GM18498 (cell line): ENCODE measurements around the gene ACBD3.
"Not testable (repeated sequence)": the region's sequence is repeated elsewhere in the genome, so short reads cannot be mapped to it uniquely, and the experiment has no call there.

Source experiments
- ATAC-seq: cut with Tn5 transposase; IDR thresholded peaks from one replicate; pipeline ENCODE4 v1.9.1; 2021; ENCODE audit warnings: mild to moderate bottlenecking, moderate library complexity; ENCODE audit not compliant: unreplicated experiment

The ACBD3 gene

GRCh38 chr1:226186124-226187018 lies at the start of gene ACBD3:
Gene ACBD3 (minus strand): TSS chr1:226186741. CDS start chr1:226186675, 66 bp downstream.
- ATAC-seq: peak; percentile 96

DNA sequence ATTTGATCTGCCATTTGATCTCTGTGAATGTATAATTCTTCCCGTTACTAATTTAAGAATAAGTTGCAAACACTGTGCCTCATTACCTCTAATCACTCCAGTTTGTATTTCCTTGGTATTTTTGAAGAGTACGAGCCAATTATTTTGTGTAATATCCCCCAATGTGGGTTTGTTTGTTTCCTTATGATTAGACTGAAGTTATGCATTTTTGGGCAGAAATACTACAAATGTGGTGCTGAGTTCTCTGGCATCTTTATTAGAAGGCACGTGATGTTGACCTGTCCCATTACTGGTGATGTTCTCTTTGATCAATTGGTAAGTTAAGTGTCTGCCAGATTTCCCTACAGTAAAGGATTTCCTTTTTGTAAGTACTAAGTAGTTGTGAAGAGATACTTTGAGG lies 47.3 kb upstream of the ACBD3 start:
- ATAC-seq: no peak

GRCh38 chr1:226233293-226233692 lies 46.8 kb upstream of the ACBD3 start:
- peak; percentile 54 for ATAC-seq

- ATAC-seq: peak; percentile 49
Measured at GRCh38 chr1:226226601-226227000, 40.1 kb upstream of the ACBD3 start.

GRCh38 chr1:226223786-226224244 lies 37.3 kb upstream of the ACBD3 start:
- peak; percentile 69 for ATAC-seq

DNA sequence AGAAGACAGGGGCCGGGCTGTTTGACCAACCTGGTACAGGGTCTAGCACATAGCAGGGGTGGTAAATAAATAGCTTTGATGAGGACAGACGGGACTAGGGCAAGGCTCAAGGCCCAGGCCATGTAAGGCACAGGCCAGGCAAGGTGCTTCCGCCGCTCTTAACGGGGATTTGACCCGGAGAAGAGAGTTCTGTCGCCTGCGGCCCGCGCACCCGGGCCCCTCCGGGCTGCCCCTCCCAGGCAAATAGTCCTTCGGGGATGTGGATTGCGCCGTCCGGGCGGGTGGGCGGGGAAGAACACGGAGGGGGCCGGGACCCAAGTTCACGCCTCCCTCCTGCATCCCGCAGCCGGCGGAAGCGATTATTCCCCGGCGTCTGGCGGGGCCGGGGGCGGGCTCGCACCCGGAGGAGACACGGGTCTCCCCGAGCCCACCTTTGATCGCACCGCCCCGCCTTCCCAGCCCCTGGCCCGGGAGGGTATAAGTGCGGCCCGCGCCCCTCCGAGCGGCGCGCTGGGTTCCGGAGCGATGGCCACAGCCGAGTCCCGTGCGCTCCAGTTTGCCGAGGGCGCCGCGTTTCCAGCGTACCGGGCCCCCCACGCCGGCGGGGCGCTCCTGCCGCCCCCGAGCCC lies 36.7 kb upstream of the ACBD3 start, which contains the start of gene MIXL1:
Gene MIXL1, plus strand, starts transcription at position 508 of the 629 bp plus-strand sequence. Its CDS starts 18 bp downstream, at position 526.
- ATAC-seq: peak; percentile 38

GRCh38 chr1:226222686-226223085 lies 36.1 kb upstream of the ACBD3 start:
- ATAC-seq: no peak

GRCh38 chr1:226220473-226221189 lies 34.1 kb upstream of the ACBD3 start:
- no peak for ATAC-seq

DNA sequence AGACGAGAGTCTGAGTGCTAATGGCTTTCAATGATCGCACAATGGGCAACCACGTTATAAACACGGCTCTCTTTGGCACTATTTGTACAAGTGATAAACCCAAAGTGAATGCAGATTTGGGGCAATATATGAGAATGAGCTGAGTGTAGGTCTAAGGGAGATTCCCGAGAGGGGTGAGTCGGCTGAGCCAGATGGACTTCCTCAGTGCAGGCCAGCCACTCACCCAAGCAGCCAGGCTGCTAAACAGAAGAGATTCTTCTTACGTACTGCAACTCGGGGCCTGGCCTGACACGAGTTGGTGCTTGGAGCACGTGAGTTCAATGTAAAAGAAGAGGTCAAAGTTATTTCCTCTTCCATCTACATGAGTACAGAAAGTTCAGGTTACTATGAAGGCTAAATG lies 30.7 kb upstream of the ACBD3 start:
- no peak for ATAC-seq

- no peak for ATAC-seq
Measured at GRCh38 chr1:226216056-226216455, 29.5 kb upstream of the ACBD3 start.

DNA sequence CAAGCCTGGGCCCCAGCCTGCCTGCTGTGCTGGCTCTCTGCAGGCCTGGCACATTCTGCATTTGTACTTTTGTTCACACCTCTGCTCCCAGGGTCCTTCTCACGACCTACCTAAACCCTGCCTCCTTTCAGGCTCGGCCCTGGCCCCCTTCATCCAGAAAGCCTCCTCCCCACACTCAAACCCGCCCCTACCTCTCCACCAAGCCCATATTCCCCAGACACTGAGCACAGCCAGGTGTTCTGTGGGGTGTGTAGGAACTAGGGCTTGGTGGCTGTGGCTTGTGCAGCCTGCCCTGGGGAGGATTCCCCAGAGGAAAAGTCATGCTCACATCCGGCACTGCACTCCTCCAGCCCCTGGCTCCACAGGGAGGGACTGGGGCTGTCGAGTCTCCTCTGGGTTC lies 28.7 kb upstream of the ACBD3 start:
- ATAC-seq: no peak

GRCh38 chr1:226212545-226212944 lies 26.0 kb upstream of the ACBD3 start:
- no peak for ATAC-seq

DNA sequence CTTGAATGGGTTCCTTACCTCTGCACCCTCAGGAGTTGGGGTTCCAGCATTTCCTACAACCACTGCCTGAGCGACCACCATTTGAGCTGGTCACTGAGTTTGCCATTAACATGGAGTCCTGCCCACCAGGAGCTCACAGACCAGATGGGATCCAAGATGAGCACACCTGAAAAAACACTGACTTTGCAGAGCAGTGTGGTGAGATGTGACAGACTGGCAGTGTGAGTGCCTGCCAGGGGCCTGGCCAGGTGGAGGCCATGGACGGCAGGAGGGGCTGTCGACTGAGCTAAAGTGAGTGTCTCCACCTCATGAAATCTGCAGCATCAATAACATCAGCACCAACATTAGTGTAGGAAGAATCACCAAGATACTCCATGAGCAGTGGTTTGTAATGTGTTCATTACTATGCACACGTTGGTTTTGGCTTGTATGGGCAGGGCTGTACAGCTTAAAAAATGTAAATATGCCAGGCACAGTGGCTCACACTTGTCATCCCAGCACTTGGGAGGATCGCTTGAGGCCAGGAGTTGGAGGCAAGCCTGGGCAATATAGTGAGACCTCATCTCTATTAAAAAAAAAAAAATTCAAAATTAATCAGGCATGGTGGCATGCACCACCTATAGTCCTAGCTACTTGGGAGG lies 24.8 kb upstream of the ACBD3 start:
- no peak for ATAC-seq

DNA sequence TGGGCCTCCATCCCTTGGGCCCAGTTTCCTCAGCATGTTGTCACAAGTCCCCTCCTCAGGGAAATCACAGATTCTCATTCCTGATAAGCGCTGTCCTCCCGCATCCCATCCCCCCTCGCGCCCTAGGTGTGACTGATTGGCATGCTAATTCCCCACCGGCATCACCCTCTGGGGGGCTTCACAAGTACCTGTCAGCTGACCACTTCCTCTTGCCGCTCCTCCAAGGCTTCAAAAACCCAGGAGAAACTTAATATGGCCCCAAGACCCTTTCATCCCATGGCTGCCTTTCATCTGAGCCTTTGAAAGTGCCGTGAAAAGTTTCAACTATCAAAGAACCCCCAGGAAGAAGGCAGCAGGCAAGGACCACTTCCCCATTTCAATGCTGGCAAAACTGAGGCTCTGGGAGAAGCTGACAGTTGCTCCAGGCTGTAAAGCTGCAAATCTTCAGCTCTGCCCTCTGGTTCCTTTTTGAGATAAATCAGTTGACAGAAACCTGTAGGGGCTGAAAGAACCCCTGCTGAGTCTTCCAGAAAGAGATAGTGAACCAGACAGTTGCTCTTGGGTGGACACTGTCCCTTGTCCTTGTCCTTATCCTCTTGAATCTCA lies 24.1 kb upstream of the ACBD3 start:
- no peak for ATAC-seq

DNA sequence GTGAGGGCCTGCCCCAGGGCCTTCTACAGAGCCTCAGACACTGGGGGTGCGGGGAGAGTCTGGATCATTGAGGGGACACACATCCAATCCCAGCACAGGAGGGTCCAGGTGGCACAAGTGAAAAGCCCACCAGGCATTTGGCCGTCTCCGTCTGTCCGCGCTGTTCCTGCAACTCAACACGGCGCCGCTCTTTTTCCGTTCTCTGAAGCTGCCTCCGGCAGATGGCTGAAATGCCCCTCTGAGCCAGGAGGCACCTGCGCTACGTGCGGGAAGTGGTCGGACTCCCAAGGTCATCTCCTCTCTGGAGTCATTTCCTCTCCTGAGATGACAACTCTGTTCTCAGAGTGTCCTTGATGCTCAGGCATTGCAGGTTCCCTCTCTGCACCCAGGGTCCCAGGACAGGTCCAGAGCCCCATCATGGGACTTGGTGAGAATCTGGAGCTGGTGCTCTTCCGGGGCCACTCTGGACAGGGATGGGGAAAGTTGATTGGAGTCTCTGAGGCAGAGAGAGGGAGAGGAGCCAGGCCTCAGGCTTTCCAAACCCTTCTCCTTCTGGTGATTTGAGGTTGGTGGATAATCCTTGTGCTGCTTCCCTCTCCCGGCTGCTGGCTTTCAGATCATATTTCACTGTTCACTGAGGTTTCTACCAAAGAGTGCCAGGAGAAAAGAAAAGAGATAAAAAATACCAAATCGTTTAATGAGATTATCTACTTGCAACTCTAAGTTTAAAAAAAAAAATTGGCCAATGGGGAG lies 22.9 kb upstream of the ACBD3 start:
- no peak for ATAC-seq

GRCh38 chr1:226207048-226207447 lies 20.5 kb upstream of the ACBD3 start:
- ATAC-seq: no peak

DNA sequence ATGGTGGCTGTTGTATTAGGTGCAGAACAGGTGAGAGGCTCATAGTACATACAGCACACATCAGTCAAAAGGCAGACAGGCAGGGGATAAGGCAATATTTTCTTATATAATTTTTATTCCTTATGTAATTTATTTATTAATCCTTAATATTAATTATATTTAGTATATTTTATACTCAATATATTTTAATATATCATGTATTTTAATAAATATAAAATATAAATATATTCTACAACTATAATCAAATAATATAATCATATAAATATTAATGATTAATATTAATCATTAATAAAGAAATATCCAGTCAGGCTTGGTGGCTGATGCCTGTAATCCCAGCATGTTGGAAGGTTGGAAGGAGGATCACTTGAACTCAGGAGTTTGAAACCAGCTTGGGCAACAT lies 17.7 kb upstream of the ACBD3 start:
- ATAC-seq: no peak

GRCh38 chr1:226203655-226204054 lies 17.1 kb upstream of the ACBD3 start:
- ATAC-seq: no peak

- ATAC-seq: no peak
Measured at GRCh38 chr1:226203240-226203639, 16.7 kb upstream of the ACBD3 start.

DNA sequence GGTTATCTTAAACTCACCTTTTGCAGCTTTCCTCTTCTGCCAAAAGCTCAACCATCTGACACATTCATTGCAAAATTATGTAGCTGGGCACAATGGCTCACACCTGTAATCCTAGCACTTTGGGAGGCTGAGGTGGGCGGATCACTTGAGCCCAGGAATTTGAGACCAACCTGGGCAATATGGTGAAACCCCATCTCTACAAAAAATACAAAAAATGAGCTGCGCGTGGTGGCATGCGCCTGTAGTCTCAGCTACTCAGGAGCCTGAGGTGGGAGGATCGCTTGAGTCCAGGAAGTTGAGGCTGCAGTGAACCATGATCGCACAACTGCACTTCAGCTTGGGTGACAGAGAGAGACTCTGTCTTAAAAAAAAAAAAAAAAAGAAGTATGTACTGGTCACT lies 16.1 kb upstream of the ACBD3 start:
- ATAC-seq: not testable (repeated sequence)
